DOHH2 (cell line): ENCODE measurements around the gene TDRD9.

Source experiments
- CTCF ChIP-seq: fragments of 200-600 bp; sonication (generic); IDR thresholded peaks from one replicate; pipeline ENCODE4 v1.5.1; 2014; ENCODE audit warnings: antibody characterized with exemption, mild to moderate bottlenecking, low read depth, low read length; ENCODE audit not compliant: poor library complexity, severe bottlenecking
- EZH2phosphoT487 ChIP-seq: fragments of 200-600 bp; sonication (generic); IDR thresholded peaks from 2 replicates; pipeline ENCODE4 v1.6.1; 2017; ENCODE audit warnings: borderline replicate concordance, mild to moderate bottlenecking, antibody characterized with exemption, low read length, moderate library complexity, mixed read lengths

GRCh38 chr14:103879118-103879569 lies 49.1 kb upstream of the TDRD9 start:
- TF ChIP-seq CTCF (no peak), EZH2phosphoT487 (no peak)
